Measurements from ENCODE around the gene ORC6. TPM values are rescaled to one million over a fixed set of nuclear protein-coding genes. Genes with fewer than 3 reads are reported as not detected.

Gene ORC6
- polyA plus RNA-seq, 6 donors from 2014 or later: 0.71 to 7.8 (median 1.5) TPM

- Mint-ChIP-seq H3K27me3 (no peaks in the 10 kb centered on the region), H3K9me3 (peaks cover 3 to 16% (median 8%) of the 10 kb centered on the region in 7 donors), H3K4me3 (no peak overlapping the region), H3K4me1 (peaks cover 0 to 3% (median 0%) of the 10 kb centered on the region in 3 donors), H3K36me3 (peaks cover 0 to 7% of the 10 kb centered on the region in 2 donors), H3K27ac (no peak overlapping the region)
- DNase-seq: no peak
- no peak for ATAC-seq (ENCODE audit: low read depth in 2 of 2)
Observed at GRCh38 chr16:46729326-46729995, 40.0 kb downstream of the ORC6 start.

- peaks cover 0 to 3% (median 0%) of the 10 kb centered on the region in 3 donors for H3K4me1 Mint-ChIP-seq
- no peak overlapping the region for H3K27ac Mint-ChIP-seq
- DNase-seq: no peak
- no peaks in the 10 kb centered on the region for H3K27me3 Mint-ChIP-seq
- H3K9me3 Mint-ChIP-seq: peaks cover 3 to 11% (median 6%) of the 10 kb centered on the region in 7 donors
- peaks cover 0 to 7% of the 10 kb centered on the region in 2 donors for H3K36me3 Mint-ChIP-seq
- no peak for ATAC-seq (ENCODE audit: low read depth in 2 of 2)
- H3K4me3 Mint-ChIP-seq: no peak overlapping the region
Observed at GRCh38 chr16:46730126-46730525, 40.7 kb downstream of the ORC6 start.

- Mint-ChIP-seq H3K27ac (no peak overlapping the region), H3K36me3 (peaks cover 0 to 3% of the 10 kb centered on the region in 2 donors), H3K9me3 (peaks cover 0 to 2% (median 0%) of the 10 kb centered on the region in 7 donors), H3K27me3 (no peaks in the 10 kb centered on the region), H3K4me3 (no peak overlapping the region), H3K4me1 (peaks cover 0 to 3% (median 0%) of the 10 kb centered on the region in 3 donors)
- no peak for DNase-seq
- ATAC-seq (ENCODE audit: low read depth in 2 of 2): no peak
Observed at GRCh38 chr16:46730801-46731690, 41.6 kb downstream of the ORC6 start.

- ATAC-seq (ENCODE audit: low read depth in 2 of 2): no peak
- Mint-ChIP-seq H3K9me3 (no peaks in the 10 kb centered on the region), H3K36me3 (no peaks in the 10 kb centered on the region), H3K4me3 (no peak overlapping the region), H3K27me3 (no peaks in the 10 kb centered on the region), H3K27ac (peak overlapping the region in 1 of 6 donors; percentile 21), H3K4me1 (peaks cover 0 to 3% (median 0%) of the 10 kb centered on the region in 3 donors)
- DNase-seq: no peak
Observed at GRCh38 chr16:46731691-46732555, 42.5 kb downstream of the ORC6 start.

- H3K27ac Mint-ChIP-seq: no peak overlapping the region
- H3K4me3 Mint-ChIP-seq: no peak overlapping the region
- H3K4me1 Mint-ChIP-seq: peaks cover 0 to 3% (median 0%) of the 10 kb centered on the region in 3 donors
- no peaks in the 10 kb centered on the region for H3K9me3 Mint-ChIP-seq
- no peak for ATAC-seq (ENCODE audit: low read depth in 2 of 2)
- DNase-seq: no peak
- no peaks in the 10 kb centered on the region for H3K27me3 Mint-ChIP-seq
- no peaks in the 10 kb centered on the region for H3K36me3 Mint-ChIP-seq
Observed at GRCh38 chr16:46732561-46732960, 43.1 kb downstream of the ORC6 start.

- H3K27me3 Mint-ChIP-seq: no peaks in the 10 kb centered on the region
- H3K4me1 Mint-ChIP-seq: peaks cover 0 to 3% (median 0%) of the 10 kb centered on the region in 3 donors
- H3K9me3 Mint-ChIP-seq: no peaks in the 10 kb centered on the region
- no peak overlapping the region for H3K27ac Mint-ChIP-seq
- ATAC-seq (ENCODE audit: low read depth in 2 of 2) (no peak), DNase-seq (no peak)
- H3K4me3 Mint-ChIP-seq: no peak overlapping the region
- H3K36me3 Mint-ChIP-seq: no peaks in the 10 kb centered on the region
Observed at GRCh38 chr16:46733319-46733830, 43.9 kb downstream of the ORC6 start.

GRCh38 chr16:46736695-46737094 lies 47.2 kb downstream of the ORC6 start:
- Mint-ChIP-seq H3K36me3 (no peaks in the 10 kb centered on the region), H3K9me3 (no peaks in the 10 kb centered on the region), H3K4me3 (no peak overlapping the region), H3K4me1 (peaks cover 0 to 12% (median 3%) of the 10 kb centered on the region in 3 donors), H3K27ac (no peak overlapping the region), H3K27me3 (no peaks in the 10 kb centered on the region)
- ATAC-seq (ENCODE audit: low read depth in 2 of 2) (no peak), DNase-seq (no peak)

GRCh38 chr16:46737621-46738214 lies 48.3 kb downstream of the ORC6 start:
- Mint-ChIP-seq H3K36me3 (no peaks in the 10 kb centered on the region), H3K4me3 (no peak overlapping the region), H3K9me3 (no peaks in the 10 kb centered on the region), H3K27me3 (no peaks in the 10 kb centered on the region), H3K27ac (no peak overlapping the region), H3K4me1 (peaks cover 6 to 22% (median 9%) of the 10 kb centered on the region in 3 donors)
- DNase-seq (no peak), ATAC-seq (ENCODE audit: low read depth in 2 of 2) (no peak)

GRCh38 chr16:46739934-46740333 lies 50.5 kb downstream of the ORC6 start:
- Mint-ChIP-seq H3K4me1 (peaks cover 17 to 38% (median 19%) of the 10 kb centered on the region in 3 donors), H3K27me3 (no peaks in the 10 kb centered on the region), H3K9me3 (no peaks in the 10 kb centered on the region), H3K4me3 (no peak overlapping the region), H3K36me3 (no peaks in the 10 kb centered on the region), H3K27ac (peak overlapping the region in 2 of 6 donors; percentile 44 to 76)
- DNase-seq (no peak), ATAC-seq (ENCODE audit: low read depth in 2 of 2) (no peak)

- H3K27ac Mint-ChIP-seq: peak overlapping the region; percentile 84 to 95 (median 90)
Observed at GRCh38 chr16:46743232-46743719, 53.8 kb downstream of the ORC6 start.

GRCh38 chr16:46745617-46746016 lies 56.2 kb downstream of the ORC6 start:
- Mint-ChIP-seq H3K4me1 (peaks cover 29 to 49% (median 30%) of the 10 kb centered on the region in 3 donors), H3K27me3 (no peaks in the 10 kb centered on the region), H3K27ac (no peak overlapping the region), H3K9me3 (no peaks in the 10 kb centered on the region), H3K4me3 (peak overlapping the region in 1 of 8 donors; percentile 21), H3K36me3 (no peaks in the 10 kb centered on the region)
- DNase-seq (no peak), ATAC-seq (ENCODE audit: low read depth in 2 of 2) (no peak)

More at GRCh38 chr16:46743232-46743719, 53.8 kb downstream of the ORC6 start:
- Mint-ChIP-seq H3K4me1 (peaks cover 18 to 40% (median 19%) of the 10 kb centered on the region in 3 donors), H3K36me3 (no peaks in the 10 kb centered on the region), H3K27me3 (no peaks in the 10 kb centered on the region), H3K9me3 (no peaks in the 10 kb centered on the region), H3K4me3 (peak overlapping the region; percentile 51 to 97 (median 84))
- ATAC-seq (ENCODE audit: low read depth in 2 of 2): peak; percentile 86 to 88
- peak; percentile 47 for DNase-seq
